ENCODE data around the gene HMGN4.

HMGN4 gene

DNA sequence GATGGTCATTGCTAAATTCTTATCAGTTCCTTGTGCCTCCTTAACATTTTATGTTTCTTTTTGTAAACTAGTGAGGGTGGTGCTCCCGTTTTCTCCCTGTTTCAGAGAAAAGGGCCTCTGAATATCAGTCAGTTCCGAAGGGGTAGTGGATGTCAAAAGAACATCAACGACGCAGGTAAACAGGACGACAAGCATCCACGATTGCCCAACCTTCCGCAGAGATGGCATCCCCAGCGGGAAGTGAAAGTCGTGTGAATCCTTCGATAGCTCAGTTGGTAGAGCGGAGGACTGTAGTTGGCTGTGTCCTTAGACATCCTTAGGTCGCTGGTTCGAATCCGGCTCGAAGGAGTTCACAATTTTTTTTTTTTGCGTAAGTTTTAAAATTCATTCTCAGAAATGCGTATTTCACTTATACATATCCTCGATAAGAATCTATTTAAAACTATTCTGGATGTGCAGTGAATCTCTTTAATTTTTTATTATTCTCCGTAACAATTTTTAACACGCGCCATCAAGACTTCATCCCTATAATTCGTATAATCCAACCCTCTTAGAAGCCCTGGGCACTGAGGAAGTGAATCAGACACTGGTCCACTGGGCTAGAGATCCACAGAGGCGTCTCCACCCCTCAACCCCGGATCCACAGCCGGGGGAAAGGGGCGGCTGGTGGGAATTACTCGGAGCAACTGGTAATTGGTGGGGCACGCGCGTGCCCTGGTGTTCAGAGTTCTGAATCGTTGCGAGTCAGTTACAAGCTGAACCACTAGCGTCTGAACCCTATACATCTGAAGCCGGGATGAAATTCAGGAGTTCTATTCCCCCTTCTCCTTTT is 30.7 kb downstream of the HMGN4 start:
- peak; percentile 91 for DNase-seq
- in situ Hi-C loops (cut with HindIII; ENCODE audit: low pct_ligation_motif_present, low pct_unique_long_range_greater_than_20kb, low sequenced_read_pairs): no loop called here

DNA sequence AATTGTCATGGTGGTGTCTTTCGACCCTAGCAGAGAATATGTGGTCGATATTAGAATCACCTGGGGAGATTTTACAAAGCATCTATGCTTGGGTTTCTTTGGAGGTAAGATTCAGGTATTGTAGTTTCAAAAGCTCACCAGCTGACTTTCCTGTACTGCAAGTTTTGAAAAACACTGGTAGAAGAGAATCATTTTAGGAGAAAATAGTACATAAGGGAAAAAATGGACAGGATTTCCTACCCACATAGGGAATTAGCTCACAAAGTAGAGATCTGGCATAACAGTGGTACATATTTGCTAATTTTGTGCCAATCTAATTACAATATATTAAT is 31.2 kb downstream of the HMGN4 start:
- in situ Hi-C loops (cut with HindIII; ENCODE audit: low pct_ligation_motif_present, low pct_unique_long_range_greater_than_20kb, low sequenced_read_pairs): no loop called here
- DNase-seq: no peak

DNA sequence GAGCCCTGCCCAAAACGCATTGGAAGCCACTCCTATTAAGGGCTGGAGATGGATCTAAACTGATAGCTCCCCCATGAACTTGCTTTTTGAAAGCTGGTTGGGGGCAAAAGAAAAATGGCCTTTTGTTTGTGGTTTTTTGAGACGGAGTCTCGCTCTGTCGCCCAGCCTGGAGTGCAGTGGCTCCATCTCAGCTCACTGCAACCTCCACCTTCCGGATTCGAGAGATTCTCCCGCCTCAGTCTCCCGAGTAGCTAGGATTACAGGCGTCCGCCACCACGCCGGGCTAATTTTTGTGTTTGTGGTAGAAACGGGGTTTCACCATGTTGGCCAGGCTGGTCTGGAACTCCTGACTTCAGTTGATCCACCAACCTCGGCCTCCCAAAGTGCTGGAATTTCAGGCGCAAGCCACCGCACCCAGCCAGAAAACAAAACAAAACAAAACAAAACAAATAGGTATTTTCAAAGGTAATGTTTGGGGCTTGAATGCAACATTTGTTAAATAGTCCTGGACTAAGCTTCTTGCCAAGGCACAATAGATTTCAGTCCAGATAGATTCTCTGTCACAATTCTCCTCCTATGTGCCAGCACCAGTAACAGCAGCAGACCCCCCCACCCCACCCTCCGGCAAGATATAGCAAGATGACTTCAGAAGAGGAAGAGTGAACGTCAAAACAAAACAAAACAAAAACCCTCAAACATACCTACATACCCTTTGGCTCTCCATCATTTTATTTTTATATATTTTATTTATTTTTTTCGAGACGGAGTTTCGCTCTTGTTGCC is 32.1 kb downstream of the HMGN4 start:
- in situ Hi-C loops (cut with HindIII; ENCODE audit: low pct_ligation_motif_present, low pct_unique_long_range_greater_than_20kb, low sequenced_read_pairs): no loop called here
- no peak for DNase-seq

DNA sequence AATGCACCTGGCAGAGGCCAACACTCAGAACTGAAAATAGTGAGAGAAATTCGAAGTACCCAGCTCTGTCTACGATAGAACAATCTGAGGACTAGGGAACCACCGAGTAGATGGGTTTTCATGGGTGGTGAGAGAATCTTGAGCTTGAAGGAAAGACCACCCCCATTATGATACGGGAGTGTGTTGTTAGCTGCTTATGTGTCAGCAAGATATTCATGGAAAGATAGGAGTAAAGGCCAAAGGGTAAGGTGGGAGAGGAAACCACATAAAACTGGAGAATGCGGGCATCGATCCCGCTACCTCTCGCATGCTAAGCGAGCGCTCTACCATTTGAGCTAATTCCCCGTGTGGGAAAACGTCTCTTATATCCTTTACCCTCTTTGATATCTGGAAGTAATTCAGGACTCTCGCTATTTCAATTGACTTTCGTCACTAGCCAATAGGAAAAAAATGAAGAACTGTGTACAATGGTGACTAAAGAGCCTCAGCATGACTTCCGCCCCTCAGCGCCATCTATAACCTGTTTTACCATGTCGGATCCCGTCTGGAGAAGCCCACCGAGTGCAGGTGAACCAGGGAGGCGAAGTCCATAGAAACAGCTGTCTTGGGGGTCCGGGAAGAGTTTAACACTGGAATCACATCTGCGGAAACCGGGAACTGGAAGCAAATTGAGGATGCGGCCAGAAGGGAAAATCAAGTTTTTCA is 33.6 kb downstream of the HMGN4 start:
- peak; percentile 90 for DNase-seq
- in situ Hi-C loops (cut with HindIII; ENCODE audit: low pct_ligation_motif_present, low pct_unique_long_range_greater_than_20kb, low sequenced_read_pairs): no loop called here

DNA sequence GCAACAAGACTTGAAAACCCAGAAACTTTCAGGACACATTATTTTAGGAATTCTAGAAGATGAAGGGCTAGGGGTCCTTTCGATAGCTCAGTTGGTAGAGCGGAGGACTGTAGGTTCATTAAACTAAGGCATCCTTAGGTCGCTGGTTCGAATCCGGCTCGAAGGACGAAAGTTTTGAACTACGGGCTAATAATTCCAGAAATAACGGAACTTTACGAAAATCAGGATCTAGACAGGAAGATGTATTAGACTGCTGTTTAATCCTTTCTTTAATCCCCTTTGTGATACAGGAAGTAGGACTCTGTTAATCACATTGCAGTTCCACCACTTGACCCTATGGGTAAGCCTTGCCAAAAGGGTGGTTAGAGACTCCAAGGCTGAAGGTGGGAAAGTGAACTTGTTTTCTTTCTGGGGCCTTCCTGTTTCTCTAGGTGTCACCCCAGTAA is 37.4 kb downstream of the HMGN4 start:
- no peak for DNase-seq
- in situ Hi-C loops (cut with HindIII; ENCODE audit: low pct_ligation_motif_present, low pct_unique_long_range_greater_than_20kb, low sequenced_read_pairs): no loop called here

DNA sequence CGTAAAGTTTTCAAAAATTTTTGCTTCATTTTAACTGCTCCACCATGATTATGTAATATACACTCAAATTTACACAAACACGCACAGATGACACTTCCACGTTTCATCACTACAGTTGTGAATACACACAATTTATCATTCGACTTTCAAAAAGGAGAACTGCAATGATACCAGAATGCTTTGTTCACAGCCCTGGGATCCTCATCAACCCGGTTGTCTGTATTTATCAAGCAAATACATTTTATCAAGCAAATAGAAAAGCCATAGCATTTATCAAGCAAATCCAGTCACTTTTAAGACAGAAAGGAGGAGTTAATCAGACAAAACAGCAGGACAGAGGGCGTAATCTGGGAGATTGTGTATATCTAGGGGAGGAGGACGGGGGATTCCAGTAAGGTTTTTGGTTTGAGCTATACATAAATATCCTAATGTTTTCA is 38.3 kb downstream of the HMGN4 start:
- no peak for DNase-seq

DNA sequence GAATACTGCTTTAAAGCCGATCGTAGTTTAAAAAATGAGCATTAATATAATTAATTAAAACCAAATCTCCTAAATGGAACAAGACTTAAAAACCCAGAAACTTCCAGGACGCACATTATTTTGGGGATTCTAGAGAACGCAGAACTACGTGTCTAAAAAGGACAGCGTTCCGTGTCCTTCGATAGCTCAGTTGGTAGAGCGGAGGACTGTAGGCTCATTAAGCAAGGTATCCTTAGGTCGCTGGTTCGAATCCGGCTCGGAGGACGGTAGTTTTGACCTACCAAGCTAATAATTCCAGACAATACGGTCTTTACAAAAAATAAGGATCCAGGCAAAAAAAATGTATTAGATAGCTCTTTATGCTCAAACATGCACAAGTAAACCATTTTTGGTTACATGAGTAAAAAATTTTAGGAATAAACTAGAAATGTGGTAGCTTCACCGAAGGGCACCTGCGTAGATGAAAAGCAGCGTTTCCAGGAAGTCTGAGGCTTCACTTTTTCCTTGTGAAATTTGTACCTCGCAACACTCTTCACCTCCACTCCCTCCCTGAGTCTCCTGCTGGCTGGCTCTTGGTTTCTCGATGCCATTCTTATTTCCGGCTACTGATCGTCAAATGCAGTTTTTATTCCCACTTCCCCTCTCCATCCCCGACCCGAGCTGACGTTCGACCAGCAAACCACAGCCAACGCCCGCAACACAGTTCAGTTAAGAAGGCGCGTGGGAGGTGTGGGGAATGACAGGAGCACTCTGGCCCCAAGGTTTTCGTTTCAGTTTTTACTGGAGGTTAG is 39.0 kb downstream of the HMGN4 start:
- in situ Hi-C loops (cut with HindIII; ENCODE audit: low pct_ligation_motif_present, low pct_unique_long_range_greater_than_20kb, low sequenced_read_pairs): no loop called here
- no peak for DNase-seq

More for the DNA sequence above, 38.3 kb downstream of the HMGN4 start:
- in situ Hi-C loops (cut with HindIII; ENCODE audit: low pct_ligation_motif_present, low pct_unique_long_range_greater_than_20kb, low sequenced_read_pairs): no loop called here

DNA sequence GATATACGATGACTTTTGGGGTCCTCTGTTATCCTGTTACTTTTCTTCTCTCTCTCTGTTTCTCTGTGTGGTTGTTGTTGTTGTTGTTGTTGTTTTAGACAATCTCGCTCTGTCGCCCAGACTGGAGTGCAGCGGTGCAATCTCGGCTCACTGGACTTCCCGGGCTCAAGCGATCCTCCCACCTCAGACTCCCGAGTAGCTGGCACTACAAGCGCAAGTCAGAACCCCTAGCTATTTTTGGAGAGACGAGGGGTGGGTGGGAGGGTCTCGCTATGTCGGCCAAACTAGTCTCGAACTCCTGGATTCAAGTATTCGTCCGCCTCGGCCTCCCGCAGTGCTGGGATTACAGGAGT is 39.5 kb downstream of the HMGN4 start:
- in situ Hi-C loops (cut with HindIII; ENCODE audit: low pct_ligation_motif_present, low pct_unique_long_range_greater_than_20kb, low sequenced_read_pairs): no loop called here
- DNase-seq: no peak

DNA sequence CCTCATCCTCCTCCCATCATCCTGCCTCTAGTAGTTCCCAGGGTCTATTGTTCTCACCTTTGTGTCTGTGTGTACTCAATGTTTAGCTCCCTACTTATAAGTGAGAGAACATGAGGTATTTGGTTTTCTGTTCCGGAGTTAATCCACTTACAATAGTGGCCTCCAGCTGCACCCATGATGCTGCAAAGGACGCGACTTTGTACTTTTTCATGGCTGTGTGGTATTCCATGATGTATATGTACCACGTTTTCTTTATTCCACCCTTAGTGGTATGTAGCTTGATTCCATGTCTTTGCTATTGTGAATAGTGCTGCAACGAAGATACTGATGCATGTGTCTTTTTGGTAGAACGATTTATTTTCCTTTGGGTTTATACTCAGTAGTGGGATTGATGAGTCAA is 40.1 kb downstream of the HMGN4 start:
- in situ Hi-C loops (cut with HindIII; ENCODE audit: low pct_ligation_motif_present, low pct_unique_long_range_greater_than_20kb, low sequenced_read_pairs): no loop called here
- DNase-seq: no peak

DNA sequence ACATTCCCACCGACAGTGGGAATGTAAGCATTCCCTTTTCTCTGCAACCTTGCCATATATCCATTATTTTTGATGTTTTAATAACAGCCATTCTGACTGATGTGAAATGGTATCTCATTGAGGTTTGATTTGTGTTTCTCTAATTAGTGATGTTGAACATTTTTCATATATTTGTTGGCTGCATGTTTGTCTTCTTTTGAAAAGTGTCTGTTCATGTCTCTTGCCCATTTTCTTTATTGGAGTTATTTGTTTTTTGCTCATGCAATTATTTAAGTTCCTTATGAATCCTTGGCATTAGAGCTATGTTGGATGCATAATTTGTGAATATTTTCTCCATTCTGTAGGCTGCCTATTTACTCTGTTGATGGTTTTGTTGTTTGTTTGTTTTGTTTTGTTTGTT is 40.6 kb downstream of the HMGN4 start:
- in situ Hi-C loops (cut with HindIII; ENCODE audit: low pct_ligation_motif_present, low pct_unique_long_range_greater_than_20kb, low sequenced_read_pairs): no loop called here
- DNase-seq: no peak

DNA sequence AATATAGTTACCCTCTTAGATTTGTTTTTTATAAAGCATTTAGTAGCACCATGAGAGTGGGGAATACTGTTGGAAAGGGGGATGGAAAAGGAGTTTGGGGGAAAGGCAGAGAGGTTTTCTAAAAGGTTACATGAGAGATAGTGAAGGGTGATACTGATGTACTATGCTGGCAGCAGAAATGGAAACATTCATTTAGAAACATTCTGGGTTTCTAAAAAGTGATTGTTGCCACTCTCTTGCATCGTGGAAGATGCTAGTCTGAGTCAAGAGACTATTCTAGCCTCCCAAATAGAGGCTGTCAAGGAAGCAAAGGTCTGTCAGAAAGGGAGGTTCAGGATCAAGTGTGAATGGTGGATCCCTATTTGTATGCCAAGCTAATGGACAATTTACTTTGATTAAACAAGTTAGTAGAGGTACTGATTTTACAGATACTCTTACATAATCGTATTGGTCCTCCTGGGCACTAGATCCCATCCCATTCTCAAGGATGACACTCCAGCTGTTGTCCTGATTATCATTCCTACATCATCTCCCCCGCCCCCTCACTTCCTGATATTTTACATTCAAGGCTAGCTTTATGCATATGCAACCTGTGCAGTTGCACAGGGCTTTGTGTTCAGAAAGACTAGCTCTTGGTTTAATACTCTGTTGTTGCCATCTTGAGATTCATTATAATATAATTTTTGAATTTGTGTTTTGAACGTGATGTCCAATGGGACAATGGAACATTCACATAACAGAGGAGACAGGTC is 43.2 kb downstream of the HMGN4 start:
- no peak for DNase-seq
- in situ Hi-C loops (cut with HindIII; ENCODE audit: low pct_ligation_motif_present, low pct_unique_long_range_greater_than_20kb, low sequenced_read_pairs): no loop called here

DNA sequence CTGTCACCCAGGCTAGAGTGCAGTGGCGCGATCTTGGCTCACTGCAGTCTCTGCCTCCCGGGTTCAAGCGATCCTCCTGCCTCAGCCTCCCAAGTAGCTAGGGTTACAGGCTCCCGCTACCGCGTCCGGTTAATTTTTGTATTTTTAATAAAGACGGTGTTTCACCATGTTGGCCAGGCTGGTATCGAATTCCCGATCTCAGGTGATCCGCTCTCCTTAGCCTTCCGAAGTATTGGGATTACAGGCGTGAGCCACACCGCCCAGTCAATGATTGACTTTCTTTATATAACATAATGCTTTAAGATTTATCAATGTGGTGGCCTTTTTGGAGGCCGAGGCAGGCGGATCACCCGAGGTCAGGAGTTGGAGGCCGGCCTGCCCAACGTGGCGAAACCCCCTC is 50.8 kb downstream of the HMGN4 start:
- DNase-seq: no peak
- in situ Hi-C loops (cut with HindIII; ENCODE audit: low pct_ligation_motif_present, low pct_unique_long_range_greater_than_20kb, low sequenced_read_pairs): no loop called here

DNA sequence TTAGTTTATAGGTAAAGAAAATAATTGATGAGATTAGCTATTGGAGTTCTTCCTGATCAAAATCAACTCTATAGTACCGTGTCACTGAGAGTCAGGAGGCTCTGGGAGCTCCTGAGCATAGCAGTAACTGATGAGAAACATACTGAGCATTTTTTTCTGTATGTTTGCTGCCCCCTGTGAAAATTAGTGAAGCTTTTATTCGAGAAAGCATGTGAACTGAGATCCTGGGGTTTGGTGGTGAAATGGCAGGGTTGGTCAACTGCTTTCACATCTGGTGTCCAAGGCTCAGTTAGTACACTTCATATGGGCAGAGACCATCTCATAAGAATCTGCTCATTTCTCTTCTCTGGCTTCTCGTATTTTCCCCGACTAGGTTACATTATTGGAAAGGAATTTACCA is 54.5 kb downstream of the HMGN4 start:
- in situ Hi-C loops (cut with HindIII; ENCODE audit: low pct_ligation_motif_present, low pct_unique_long_range_greater_than_20kb, low sequenced_read_pairs): no loop called here

DNA sequence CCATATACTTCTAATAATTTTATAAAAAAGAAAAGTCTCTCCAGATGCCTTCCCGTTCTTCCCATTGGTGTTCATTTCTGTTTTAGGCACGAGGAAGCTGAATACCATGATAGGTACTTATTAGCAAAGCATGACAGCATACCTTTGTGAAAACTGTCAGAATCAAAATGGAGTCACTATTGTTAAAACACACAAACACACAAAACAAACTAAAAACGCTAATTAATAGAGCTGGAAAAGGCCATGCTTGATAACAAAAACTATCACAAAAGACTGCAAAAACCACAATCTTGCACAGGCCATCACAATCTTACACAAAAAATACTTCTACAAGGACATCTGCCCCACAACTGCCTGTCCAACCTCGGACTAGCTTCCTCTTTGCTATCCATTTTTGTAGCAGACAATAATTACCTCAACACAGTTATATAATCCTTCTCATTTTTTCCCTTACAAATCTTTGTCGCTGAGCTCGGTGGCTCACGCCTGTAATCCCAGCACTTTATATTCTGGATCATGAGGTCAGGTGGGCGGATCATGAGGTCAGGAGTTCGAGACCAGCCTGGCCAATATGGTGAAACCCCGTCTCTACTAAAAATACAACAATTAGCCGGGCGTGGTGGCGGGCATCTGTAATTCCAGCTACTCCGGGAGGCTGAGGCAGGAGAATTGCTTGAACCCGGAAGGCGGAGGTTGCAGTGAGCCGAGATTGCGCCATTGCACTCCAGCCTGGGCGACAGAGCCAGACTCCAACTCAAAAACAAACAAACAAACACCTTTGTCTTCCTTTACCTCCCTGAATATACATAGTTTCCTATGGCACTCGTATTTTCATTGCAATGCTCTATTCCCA is 55.3 kb downstream of the HMGN4 start:
- in situ Hi-C loops (cut with HindIII; ENCODE audit: low pct_ligation_motif_present, low pct_unique_long_range_greater_than_20kb, low sequenced_read_pairs): no loop called here

More for the DNA sequence above, 54.5 kb downstream of the HMGN4 start:
- no peak for DNase-seq

DNA sequence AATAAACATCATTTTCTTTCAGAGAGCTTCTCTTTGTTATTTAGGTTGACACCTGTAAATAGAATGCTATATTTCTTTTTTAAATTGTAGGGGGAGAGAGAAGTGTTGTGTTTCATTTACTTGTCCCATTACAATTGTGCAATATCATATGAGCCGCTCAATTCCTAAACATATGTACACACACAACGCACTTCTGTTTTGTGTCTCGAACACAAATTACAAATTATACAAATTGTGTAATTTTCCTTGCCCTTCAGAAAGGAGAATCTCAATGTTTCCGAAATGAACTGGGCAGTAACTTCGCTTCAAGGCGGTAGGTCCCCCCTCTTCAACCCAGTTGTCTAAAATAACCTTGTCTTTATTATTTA is 55.9 kb downstream of the HMGN4 start:
- in situ Hi-C loops (cut with HindIII; ENCODE audit: low pct_ligation_motif_present, low pct_unique_long_range_greater_than_20kb, low sequenced_read_pairs): no loop called here
- DNase-seq: no peak

More for the DNA sequence above, 55.3 kb downstream of the HMGN4 start:
- no peak for DNase-seq

DNA sequence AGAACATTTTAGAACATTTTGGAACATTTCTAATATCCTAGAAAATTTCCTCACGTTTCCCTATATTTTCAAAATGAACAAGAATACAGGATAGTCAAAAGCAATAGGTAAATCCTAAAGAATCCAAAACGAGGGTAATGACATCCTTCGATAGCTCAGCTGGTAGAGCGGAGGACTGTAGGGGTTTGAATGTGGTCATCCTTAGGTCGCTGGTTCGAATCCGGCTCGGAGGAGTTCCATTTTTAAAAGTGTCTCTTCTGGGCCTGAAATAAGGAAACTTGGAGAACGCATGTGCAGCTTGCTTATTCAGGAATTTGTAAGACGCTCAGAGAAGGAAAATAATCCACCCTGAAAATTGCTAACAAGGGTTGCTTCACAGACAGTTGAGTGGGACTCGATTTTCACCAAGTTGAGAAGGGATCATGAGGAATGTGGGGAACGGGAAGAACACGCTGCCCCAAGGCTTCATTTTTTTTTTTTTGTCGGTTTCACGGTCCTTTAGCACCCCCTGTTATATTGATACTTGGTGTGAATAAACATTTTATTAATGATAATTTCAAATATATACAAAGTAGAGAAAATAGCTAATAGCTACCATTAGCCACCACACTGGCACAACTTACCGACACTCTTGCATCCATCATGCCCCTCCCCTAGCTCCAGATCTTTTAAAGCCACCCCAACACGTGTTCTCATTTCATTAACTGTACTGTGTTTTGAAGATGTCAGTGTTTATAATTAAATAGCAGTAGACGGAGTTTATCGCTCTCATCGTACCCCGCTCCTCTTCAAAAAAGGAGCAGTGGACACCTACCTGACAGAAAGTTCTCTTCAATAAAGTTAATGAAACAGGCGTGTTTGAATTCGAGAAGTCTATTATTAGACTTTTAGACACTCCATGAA is 56.8 kb downstream of the HMGN4 start:
- DNase-seq: no peak
- in situ Hi-C loops (cut with HindIII; ENCODE audit: low pct_ligation_motif_present, low pct_unique_long_range_greater_than_20kb, low sequenced_read_pairs): no loop called here

All from ACHN (cell line).